Body of pancreas (tissue), 4 donors: ENCODE data around the gene VTI1A. TPM values are rescaled to one million over a fixed set of nuclear protein-coding genes. Genes with fewer than 3 reads are reported as not detected.

Source experiments
- ATAC-seq: fragments of 150-250 bp; one replicate; pipeline ENCODE4 v1.9.1; 2016
- DNase-seq, 4 donors: peaks; one replicate each; pipeline ENCODE4 v3.0.0-alpha.2; 2019
- H3K27ac ChIP-seq, 4 donors: fragments of 200-600 bp; sonication (generic); 1 replicate in 3 of 4; 2 replicates in 1 of 4; pipeline versions ENCODE4 v1.5.1 to v1.6.1; 2016 to 2019; ENCODE audit warnings: mild to moderate bottlenecking in 1 of 4, mixed read lengths in 1 of 4, moderate library complexity in 1 of 4
- H3K27me3 ChIP-seq, 2 donors: fragments of 200-600 bp; sonication (generic); one replicate each; pipeline ENCODE4 v1.6.0; 2016; ENCODE audit warnings: mild to moderate bottlenecking in 1 of 2
- H3K36me3 ChIP-seq, 2 donors: fragments of 200-600 bp; sonication (generic); replicated peaks in 1 of 2; 2 replicates each; pipeline ENCODE4 v1.5.1; 2016; ENCODE audit warnings: low read depth in 2 of 2; ENCODE audit not compliant: insufficient read depth in 1 of 2
- H3K4me1 ChIP-seq: fragments of 200-600 bp; sonication (generic); one replicate; pipeline ENCODE4 v1.6.0; 2016
- H3K4me3 ChIP-seq, 2 donors: fragments of 200-600 bp; sonication (generic); 1 replicate in 1 of 2; 2 replicates in 1 of 2; pipeline ENCODE4 v1.5.1; 2016 to 2019
- H3K9me3 ChIP-seq, 3 donors: fragments of 200-600 bp; sonication (generic); 1 replicate in 2 of 3; 2 replicates in 1 of 3; pipeline ENCODE4 v1.5.1; 2016
- POLR2A ChIP-seq, 3 donors: fragments of 450-650 bp; IDR thresholded peaks; one replicate each; pipeline ENCODE4 v1.6.1; 2016; ENCODE audit warnings: antibody characterized with exemption in 3 of 3, mild to moderate bottlenecking in 2 of 3
- WGBS, 2 donors: methylation state at CpG; one replicate each; pipeline ENCODE4 v1.1.5; 2017; 5-methylcytosine and 5-hydroxymethylcytosine counted together
- intact Hi-C: fragments of 100-400 bp; cut with DNase I; formaldehyde crosslinking; loops from one replicate; pipeline ENCODE4 v1.15.1; 2023
- total RNA-seq, 2 donors: library from RNA; depleted of rRNA; stranded (reverse); fragments of >200 nt; gene quantifications; one replicate each; pipeline ENCODE4 v1.1.0, GENCODE V29; 2016
- TF ChIP-seq, protein P1 (sequence below), 7 experiments: fragments of 450-650 bp in 4 of 7; fragments of 200-600 bp in 3 of 7; sonication (generic) in 3 of 7; IDR thresholded peaks; one replicate each; pipeline ENCODE4 v1.5.1; 2016 to 2019; ENCODE audit warnings: antibody characterized with exemption in 7 of 7

The VTI1A gene
- total RNA-seq, 2 donors from 2014 or later = 28.3 to 84.4 TPM

DNA sequence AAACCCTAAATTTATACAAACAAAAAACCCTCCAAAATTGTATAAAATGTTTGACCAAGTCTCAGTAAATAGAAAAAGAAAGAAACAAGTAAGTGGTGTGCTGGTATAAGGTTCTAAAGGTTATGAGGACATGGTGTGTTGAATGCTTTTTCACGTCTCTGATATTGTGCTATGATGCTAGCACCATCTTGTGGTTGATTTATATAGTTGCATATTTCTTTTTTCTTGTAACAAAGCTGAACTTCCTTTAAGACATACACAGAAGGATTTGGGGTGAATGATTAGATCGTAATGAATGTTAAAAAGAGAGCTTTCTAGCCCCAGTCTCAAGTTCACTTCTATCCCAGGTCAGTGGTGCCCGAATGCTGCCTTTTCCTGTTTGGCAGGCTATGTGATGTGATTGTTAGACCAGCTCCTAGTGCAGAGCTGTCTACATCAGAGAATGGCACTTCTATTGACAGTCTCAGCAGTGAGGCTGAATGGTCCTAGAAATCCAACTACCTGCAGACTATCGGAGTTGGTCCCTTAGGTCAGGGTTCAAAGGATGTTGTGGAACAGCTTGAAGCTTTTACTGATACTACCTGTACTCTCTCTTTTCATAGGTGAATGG, 25.0 kb downstream of the VTI1A start:
- Histone ChIP-seq H3K4me1 (peaks cover 7% of the 10 kb centered on the region), H3K27me3 (no peaks in the 10 kb centered on the region), H3K9me3 (no peaks in the 10 kb centered on the region), H3K27ac (no peak overlapping the region), H3K36me3 (peaks cover 0 to 2% of the 10 kb centered on the region in 2 donors), H3K4me3 (no peak overlapping the region)
- ATAC-seq = peak; percentile 64
- DNase-seq = no peak
- TF ChIP-seq, protein P1, sequence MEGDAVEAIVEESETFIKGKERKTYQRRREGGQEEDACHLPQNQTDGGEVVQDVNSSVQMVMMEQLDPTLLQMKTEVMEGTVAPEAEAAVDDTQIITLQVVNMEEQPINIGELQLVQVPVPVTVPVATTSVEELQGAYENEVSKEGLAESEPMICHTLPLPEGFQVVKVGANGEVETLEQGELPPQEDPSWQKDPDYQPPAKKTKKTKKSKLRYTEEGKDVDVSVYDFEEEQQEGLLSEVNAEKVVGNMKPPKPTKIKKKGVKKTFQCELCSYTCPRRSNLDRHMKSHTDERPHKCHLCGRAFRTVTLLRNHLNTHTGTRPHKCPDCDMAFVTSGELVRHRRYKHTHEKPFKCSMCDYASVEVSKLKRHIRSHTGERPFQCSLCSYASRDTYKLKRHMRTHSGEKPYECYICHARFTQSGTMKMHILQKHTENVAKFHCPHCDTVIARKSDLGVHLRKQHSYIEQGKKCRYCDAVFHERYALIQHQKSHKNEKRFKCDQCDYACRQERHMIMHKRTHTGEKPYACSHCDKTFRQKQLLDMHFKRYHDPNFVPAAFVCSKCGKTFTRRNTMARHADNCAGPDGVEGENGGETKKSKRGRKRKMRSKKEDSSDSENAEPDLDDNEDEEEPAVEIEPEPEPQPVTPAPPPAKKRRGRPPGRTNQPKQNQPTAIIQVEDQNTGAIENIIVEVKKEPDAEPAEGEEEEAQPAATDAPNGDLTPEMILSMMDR (IDR thresholded peaks at IDR 0.05) = peak; percentile 48 to 68 (median 64)
- TF ChIP-seq POLR2A (IDR thresholded peaks at IDR 0.05) = no peak
- intact Hi-C loops = no loop called here
- WGBS, 2 donors = 11 to 13% methylated on average over 4 of the region's 4 CpGs

DNA sequence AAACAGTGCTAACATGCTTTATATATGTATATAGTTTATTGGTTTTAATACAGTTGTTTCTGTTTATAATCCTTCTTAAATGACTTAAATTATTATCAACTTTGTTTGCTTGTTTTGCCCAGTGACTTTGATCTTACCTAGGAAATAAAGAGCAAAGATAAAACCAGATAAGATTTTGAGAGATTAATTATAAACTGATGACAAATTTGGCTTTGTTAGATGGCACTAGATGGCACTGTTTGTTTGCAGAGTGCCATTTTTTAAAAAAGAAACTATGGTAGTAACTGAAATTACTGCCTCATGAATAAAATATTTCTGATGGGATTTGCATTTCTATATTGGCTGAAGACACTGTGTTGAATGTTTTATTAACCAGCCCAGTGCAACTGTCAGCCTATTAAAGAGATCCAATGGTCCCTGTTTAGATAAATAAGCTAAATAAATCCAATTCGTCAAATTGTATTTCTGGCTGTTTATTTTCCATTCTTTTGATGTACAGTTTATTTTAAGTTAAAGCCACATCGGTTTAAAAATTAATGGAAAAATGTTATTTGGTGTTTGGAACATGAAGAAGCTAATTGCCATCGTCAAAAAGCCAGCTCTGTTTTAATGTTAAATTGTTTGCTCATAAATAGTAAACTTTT, 28.7 kb downstream of the VTI1A start:
- Histone ChIP-seq H3K4me1 (peaks cover 7% of the 10 kb centered on the region), H3K4me3 (no peak overlapping the region), H3K9me3 (no peaks in the 10 kb centered on the region), H3K36me3 (no peaks in the 10 kb centered on the region), H3K27me3 (no peaks in the 10 kb centered on the region), H3K27ac (no peak overlapping the region)
- intact Hi-C loops = no loop called here
- 59 to 65% methylated on average over 3 of the region's 3 CpGs for WGBS, 2 donors
- no peak for TF ChIP-seq POLR2A (IDR thresholded peaks at IDR 0.05)
- TF ChIP-seq, protein P1 (IDR thresholded peaks at IDR 0.05) = peak in 5 of 7 experiments; percentile 28 to 45 (median 39)
- DNase-seq (no peak), ATAC-seq (no peak)

DNA sequence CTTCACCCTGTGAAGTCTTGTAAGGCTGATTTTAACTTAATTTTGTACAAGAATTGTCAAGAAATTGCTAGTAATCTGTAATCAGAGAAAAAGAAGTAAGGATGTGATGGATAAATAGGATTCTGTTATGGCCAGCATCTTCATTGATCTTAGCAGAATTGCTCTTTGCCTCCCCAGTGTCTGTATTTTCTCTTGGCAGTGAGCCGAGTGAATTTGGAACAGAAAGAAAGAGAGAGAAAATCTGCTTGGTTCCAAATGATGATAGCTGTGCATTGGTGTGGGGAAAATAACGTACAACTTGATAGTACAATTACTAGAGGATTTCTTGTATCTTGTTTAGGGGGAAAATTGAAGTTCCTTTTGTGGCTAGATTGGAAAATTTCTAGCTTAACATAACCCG, 34.6 kb downstream of the VTI1A start:
- ATAC-seq = no peak
- no peak for DNase-seq
- Histone ChIP-seq H3K36me3 (no peaks in the 10 kb centered on the region), H3K4me1 (no peaks in the 10 kb centered on the region), H3K4me3 (no peak overlapping the region), H3K27me3 (no peaks in the 10 kb centered on the region), H3K9me3 (no peaks in the 10 kb centered on the region), H3K27ac (no peak overlapping the region)
- 78 to 88% methylated on average over 3 of the region's 3 CpGs for WGBS, 2 donors
- TF ChIP-seq POLR2A (IDR thresholded peaks at IDR 0.05) = no peak
- TF ChIP-seq, protein P1 (IDR thresholded peaks at IDR 0.05) = no peak
- intact Hi-C loops = no loop called here

GRCh38 chr10:112484399-112484798, 37.4 kb downstream of the VTI1A start:
- no peak overlapping the region for H3K4me3 ChIP-seq
- ATAC-seq = no peak
- intact Hi-C loops = no loop called here
- H3K27ac ChIP-seq = no peak overlapping the region
- DNase-seq = no peak
- H3K27me3 ChIP-seq = no peaks in the 10 kb centered on the region
- H3K4me1 ChIP-seq = no peaks in the 10 kb centered on the region
- no peaks in the 10 kb centered on the region for H3K9me3 ChIP-seq
- WGBS, 2 donors = 59 to 70% methylated on average over 2 of the region's 2 CpGs
- TF ChIP-seq, protein P1 (IDR thresholded peaks at IDR 0.05) = no peak
- no peak for TF ChIP-seq POLR2A (IDR thresholded peaks at IDR 0.05)
- no peaks in the 10 kb centered on the region for H3K36me3 ChIP-seq

DNA sequence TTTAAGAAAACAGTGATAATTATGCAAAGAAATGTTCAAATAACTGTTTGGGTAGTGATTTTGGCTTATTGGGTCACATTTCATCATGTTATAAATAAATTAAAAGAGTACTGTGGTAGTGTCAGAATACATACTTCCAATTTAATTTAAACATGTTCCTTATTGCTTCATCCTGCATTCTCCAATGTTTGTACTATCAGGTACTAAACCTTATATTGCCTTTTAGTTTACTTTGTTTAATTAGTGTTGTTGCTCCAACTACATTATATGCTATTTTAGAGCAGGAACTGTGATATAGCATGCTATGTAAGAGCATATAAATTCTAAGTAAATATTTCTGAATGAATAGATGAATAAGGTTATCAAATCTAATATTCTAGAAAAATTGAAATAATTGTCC, 40.9 kb downstream of the VTI1A start:
- H3K36me3 ChIP-seq = no peaks in the 10 kb centered on the region
- no peak for DNase-seq
- peaks cover 3% of the 10 kb centered on the region for H3K4me1 ChIP-seq
- no peaks in the 10 kb centered on the region for H3K27me3 ChIP-seq
- no peaks in the 10 kb centered on the region for H3K9me3 ChIP-seq
- ATAC-seq = no peak
- no peak overlapping the region for H3K4me3 ChIP-seq
- H3K27ac ChIP-seq = no peak overlapping the region
- TF ChIP-seq, protein P1 (IDR thresholded peaks at IDR 0.05) = no peak
- TF ChIP-seq POLR2A (IDR thresholded peaks at IDR 0.05) = no peak
- intact Hi-C loops = no loop called here
